Inferior parietal cortex (tissue), 1 donor: ENCODE measurements around the gene PLA2G4D.

ENCODE experiments used
- DNase-seq: peaks from one replicate; pipeline ENCODE4 v3.0.0-alpha.2; 2016; ENCODE audit errors: extremely low spot score

The PLA2G4D gene

DNA sequence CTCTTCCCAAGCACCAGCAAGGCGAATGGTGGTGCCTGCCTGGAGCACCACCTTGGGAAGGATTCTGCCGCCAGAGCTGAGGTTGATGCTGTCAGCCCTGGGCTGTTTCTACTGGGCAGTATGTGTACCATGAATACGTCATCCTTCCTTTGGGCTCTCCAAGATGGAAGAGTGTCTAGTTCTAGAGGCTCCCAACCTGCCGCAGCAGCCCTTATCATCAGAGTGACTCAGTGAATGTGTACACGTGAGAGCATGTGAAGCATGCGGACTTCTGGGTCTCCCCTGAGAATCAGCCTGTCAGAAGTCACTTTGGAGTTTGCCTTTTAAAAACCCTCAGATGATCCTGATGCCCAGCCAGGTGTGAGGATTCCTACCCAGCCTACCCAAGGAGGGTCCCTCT is 20.9 kb downstream of the PLA2G4D start:
- DNase-seq, result no peak

DNA sequence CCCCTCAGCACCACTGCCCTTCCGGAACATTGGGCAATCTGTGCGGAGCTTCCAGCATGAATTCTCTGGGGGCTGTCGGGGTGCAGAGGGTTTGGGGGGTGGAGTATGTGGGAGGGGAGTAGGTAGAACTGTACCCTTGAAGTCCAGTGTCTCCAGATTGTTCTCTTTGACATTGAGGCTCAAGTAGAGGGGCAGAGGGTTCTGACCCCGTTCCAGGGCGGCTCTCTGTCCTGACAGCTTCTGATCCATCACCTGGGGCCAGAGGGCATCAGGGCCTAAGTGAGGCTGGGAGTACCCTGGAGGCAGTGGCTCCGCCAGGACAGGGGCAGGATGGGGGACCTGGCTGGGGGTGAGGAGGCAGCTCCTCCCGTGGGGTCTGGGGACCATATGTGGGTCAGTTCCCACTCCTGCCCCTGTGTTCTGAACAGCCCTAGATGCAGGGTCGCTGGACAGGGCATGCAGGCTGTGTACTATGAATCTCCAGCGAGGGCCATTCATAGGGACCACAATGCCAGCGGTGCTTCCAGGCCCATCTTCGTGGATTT is 22.1 kb downstream of the PLA2G4D start:
- DNase-seq, result no peak

DNA sequence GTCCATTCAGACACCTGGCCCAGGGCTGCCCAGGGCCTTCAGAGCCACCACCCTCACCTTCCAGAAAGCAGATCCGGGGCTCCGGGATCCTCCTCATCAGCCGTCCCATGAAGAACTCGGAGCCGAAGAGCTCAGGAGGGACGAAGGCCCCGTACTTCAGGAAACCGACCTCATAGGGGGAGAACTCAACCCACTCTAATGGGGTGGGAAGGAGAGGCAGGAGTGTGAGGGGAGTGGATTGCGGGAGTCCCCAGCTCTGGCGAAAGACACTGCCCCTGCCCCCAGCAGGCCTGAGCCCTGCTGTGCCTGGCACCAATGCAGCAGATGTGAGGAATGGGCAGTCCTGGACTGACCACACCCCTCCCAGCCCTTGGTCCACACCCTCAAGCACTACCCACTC is 22.6 kb downstream of the PLA2G4D start:
- no peak for DNase-seq

DNA sequence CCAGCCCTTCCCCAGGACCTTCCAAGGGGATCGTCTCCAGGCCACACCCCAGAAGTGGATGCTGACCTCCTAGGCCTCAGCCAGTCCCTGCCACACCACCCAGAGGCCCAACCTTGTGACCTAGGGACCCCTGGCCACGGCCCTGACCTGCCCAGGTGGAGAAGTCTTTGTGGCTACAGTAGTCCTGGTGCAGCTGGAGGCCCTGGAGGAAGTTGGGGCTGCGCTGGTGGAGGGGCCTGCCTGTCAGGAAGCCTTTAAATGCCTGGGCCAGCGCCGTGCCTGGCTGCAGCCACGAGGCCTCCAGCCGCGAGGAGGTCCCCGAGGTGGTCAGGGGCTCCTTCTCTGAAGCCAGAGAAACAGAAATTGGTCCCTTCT is 23.4 kb downstream of the PLA2G4D start:
- no peak for DNase-seq

DNA sequence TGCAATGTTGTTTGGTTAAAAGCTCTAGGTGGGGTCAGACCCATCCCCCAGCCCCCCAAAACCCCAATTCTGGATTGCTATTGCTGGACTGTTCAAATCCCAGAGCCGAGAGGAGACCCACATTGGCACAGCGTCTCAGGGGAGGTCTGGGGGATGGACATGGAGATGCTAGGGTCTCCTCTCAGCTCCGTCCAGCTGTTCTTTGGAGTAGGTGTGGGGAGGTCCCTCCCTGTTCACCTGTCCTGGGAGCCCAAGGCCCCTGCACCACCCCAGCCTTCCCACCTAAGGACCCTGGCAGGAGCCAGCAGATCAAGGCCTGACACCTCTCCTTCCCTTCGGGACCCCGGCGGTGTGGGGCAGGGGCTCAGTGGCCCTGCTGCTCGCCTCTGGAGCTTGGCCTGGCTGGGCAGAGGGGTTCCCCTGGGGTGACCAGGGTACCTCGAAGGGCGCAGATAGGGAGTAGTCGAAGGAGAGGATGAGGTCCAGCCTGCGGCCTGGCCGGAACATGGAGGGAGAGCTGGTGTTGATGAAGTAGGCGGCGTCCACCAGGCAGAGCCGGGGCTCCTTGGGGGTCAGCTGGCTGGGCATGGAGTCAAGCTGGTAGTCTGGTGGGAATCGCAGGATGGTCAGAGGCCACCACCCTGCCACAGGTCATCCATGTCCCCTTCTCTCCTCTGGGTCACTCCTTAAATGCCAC is 23.9 kb downstream of the PLA2G4D start:
- no peak for DNase-seq

DNA sequence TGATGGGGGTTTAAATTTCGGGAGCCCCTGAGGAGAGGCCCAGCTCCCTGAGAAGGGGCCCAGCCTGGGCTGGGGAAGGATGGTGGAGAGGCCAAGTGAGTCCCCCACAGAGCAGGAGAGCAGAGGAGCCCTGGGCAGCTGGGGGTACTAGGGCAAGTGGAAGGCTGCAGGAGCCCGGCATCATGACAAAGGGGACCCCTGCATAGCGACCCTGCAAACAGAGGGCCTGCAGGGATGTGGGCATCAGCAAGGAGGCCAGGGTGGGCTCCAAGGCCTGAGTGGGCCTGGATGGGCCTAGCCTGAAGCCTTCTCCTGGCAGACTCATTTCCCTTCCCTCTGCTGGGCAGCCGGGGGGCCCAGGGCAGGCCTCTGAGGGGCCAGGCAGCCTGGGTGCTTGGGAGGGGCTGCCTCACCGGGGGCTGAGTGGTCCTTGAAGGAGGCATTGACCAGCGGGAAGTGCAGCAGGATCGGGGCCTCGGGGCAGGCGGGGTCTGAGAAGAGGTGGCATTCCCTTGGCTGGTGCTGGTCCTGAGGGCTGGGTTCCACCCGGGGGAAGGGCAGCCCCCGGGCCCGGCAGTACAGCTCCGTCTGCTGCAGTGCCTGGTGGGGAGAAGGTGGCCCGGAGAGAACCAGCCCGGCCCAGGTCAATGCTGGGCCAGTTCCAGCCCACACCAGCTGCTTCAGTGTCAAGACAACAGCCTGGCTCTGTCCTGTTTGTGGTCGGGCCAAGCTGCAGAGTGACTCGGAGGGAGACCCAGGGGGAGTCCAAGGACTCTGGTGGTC is 24.7 kb downstream of the PLA2G4D start:
- no peak for DNase-seq

DNA sequence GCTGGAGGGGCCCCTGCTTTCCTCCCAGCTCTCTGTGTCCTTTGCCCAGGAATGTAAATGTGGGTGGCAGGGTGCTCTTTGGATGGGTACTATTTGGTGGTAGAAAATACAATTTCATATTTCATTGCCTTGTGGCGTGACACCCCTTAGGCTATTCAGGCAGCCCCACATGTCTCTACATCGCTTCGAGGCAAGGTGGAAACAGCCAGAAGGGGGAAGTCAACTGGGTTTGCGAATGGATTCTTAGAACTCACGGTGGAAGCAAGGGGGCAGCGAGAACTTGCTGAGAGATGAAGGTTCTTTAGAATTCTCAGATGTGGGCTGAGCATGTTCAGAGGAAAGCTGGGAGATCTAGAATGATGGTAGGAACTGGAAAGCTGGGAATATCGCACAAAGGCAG is 25.3 kb downstream of the PLA2G4D start:
- DNase-seq, result no peak

DNA sequence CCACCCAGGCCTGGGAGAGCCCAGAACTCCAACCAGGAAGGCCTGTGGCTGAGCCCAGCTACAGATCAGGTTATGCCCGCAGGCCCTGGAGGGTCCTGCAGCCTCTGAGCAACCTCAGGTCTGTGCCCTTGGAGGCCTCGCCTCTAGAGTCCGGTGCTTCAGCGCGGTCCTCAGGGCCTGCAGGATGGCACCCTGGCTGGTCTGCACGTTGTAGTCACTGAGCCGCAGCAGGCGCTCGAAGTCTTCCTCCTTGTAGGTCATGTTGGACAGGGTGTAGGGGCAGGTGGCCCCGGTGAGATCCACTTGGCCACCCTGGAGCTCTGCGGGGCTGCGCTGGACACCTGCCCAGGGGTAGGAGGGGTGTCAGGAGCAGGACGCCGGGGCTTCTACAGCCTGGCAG is 25.8 kb downstream of the PLA2G4D start:
- no peak for DNase-seq

DNA sequence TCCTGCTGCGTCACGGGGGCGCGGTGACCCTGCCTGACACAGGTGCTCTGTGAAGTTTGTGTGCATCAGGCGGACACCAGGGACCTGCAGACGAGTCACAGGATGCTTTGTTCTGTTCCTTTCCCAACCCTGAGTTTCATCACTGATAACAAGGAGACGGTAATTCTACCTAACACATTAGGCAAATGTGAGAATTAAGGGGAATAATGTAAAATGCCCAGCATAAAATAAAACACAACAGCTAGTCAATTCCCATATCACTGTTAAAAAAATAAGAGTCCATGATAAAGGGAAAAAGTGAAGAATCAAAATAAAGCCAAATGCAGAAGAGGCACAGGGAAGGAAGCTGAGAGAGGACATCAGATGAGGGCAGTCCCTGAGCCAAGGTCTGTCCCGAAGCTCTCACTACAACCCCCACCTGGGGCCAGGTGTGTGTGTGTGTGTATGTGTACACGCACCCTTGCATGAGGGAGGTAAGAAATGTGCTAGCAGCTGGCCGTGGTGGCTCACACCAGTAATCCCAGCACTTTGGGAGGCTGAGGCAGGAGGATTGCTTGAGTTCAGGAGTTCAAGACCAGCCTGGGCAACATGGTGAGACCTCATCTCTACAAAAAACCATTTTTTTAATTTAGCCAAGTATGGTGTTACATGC is 27.5 kb downstream of the PLA2G4D start:
- no peak for DNase-seq

DNA sequence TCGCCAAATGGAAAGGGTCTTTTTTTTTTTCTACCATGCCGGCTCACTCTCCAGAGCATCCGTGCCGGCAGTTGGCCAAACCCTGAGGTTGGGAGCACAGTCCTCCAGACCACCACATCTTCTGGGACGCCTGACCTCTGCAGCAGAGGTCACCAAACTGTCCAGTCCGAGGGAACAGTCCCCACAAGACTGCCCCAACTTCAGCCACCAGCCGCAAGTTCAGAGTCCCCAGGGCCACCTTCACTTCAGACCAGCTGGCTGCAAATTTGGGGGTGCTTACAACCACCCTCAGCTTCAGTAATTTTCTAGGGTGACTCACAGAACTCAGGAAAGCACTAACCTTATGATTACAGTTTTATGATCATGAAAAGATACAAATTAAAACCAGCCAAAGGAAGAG is 28.9 kb downstream of the PLA2G4D start:
- DNase-seq, result no peak

DNA sequence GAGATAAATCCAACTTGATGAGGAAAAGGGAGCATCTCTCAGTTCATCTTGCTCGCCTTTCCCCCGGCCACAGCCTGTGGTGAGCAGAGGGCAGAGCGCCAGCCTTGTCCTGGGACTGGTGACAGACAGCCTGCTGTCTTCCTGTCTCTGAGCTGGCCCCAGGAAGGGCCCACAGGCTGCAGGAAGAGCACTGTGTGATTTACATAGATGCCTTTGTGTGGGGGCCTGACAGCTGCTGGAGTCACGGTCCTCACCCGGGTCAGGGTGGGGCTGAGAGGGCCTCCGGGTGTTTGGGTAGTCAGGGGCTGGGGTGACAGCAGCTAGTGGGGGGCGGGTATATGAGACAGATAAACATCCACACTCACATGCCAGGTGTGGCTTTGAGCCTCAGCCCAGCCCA is 29.3 kb downstream of the PLA2G4D start:
- no peak for DNase-seq

DNA sequence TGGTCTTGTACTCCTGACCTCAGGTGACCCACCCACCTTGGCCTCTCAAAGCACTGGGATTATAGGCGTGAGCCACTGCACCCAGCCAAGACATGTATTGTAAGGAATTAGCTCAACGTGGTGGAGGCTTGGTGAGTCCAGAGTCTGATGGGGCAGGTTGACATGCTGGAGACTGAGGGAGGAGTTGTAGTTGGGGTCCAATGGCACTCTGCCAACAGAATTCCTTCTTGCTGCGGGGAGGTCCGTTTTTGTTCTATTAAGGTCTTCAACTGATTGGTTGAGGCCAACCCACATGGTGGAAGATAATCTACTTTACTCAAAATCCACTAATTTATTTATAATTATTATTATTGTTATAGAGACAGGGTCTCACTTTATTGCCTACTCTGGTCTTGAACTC is 30.1 kb downstream of the PLA2G4D start:
- no peak for DNase-seq

DNA sequence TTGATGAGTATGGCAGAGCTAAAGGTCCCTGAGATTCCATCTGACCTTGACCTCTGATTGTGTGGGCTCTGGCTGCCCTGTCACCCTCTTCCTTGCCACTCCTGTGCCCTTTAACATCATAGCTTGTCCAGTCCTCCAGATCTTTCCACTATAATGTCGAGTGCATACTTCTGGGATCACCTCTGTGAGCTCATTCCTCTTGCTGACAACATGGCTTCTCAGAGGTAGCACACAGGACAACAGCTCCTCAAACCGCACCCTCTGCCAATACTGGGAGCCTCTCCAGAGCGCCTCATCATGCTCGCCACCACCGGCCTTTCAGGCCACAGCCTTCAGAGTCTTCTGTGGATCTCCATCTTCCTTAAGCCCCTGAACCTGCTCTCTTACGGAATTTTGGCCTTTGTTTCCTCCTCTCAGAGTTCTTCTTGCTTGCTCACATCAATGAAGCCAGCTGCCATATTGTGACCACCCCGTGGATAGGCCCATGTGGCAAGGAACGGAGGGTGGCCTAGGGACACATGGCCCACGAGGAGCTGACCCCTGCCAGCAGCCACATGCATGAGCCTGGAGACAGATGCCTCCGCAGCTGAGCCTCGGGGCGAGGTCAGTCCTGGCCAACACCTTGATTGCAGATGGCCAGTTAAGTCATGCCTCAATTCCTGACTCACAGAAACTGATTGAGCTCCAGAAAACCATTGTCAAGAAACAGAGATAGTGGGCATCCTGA is 31.1 kb downstream of the PLA2G4D start:
- no peak for DNase-seq

DNA sequence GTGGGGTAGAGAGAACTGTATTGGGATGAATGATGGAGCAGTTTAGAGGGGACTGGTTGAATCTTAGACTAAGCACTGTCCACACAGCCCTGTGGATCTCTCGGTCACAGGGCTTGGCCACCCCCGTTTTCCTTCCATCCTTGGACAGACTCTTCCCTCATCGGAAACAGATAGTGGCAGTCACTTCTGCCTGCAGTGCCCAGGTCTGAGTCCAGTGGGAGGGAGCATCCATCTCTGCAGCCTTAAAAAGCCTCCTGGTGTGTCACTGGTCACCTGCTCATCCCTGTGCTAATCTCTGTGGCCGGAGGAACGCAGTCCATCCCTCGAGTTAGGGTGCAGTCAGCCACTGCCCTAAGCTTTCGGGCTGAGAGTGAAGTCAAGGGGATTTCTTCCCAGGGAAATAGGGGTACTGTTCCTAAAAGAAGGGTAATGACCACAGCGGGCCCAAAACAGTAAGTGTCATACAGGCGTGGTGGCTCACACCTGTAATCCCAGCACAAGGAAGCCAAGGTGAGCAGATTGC is 32.0 kb downstream of the PLA2G4D start:
- no peak for DNase-seq

DNA sequence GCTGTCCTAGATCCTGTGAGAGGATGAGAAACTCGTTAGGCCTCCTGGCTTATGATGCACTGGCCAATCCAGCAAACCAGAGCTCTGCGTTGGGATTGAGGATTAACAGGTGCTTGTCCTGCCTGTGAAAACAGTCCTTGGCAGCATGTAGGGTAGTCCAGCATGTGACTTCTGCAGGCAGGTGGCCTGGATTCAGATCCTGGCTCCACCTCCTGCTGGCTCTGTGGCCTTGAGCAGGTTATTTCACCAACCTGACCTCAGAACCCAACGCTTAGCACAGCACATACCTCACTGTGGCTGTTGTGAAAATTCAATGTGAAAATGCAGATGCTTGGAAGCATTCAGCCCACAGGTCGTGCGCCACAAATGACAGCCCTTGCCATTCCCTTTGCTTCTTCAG is 33.6 kb downstream of the PLA2G4D start:
- DNase-seq, result no peak

DNA sequence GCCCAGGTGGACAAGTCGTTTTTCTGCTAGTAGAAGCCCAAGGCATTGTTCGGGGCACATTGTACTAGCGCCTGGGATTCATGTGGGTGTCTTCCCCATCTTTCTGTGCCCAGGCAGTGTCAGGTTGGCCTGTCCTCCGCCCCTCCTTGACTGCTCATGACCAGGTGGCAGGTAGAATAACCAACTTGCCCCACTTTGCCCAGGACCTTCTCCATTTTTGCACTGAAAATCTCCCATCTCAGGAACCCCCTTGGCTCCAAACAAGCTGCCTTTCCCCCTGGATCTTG is 33.9 kb downstream of the PLA2G4D start:
- DNase-seq, result no peak

DNA sequence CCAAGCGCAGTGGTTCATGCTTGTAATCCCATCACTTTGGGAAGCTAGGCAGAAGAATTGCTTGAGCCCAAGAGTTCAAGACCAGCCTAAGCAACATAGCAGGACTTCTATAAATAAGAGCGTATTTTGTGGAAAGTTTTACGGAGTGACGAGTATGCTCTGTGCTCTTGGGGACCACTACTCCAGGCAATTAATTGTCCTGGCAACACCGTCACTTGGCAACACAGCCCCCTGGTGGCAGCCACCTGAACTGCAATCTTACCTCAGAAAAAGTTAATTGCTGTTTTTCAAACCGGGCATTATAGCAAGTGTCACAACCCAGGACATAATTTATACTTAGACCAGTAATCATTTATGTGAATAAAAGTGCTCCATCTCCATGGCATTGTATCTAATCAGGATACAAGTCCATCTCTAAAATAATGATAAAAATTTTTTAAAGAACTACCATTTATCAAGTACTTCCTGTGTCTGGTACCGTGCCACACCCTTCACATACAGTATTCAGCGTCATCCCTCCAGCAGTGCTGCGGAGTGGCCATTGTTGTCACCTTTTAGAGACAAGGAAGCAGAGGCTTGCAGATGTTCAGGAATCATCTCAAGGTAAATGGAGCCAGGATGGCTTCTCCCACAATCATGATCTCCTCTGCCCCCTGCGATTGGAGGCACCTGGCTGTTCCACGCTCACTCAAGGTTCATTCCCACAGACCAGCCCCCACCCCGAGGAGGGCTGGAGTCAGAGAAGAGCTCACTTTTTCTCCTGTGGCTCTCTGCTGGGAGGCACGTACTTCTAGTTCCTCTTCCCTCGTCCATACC is 34.5 kb downstream of the PLA2G4D start:
- DNase-seq, result peak; percentile 49

DNA sequence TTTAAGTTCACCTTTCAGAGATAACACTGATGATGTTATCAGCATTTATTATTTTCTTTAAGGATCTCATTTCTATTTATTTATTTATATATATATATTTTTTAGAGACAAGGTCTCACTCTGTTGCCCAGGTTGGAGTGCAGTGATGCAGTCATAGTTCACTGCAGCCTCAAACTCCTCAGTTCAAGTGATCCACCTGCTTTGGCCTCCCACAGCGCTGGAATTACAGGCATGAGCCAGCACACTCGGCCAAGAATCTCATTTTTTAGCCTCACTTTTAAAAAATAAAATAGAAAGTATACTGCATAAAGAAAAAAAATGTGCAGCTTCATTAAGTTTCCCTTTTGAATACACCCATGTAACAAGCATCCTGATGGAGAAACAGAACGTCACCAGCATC is 35.6 kb downstream of the PLA2G4D start:
- DNase-seq, result no peak

DNA sequence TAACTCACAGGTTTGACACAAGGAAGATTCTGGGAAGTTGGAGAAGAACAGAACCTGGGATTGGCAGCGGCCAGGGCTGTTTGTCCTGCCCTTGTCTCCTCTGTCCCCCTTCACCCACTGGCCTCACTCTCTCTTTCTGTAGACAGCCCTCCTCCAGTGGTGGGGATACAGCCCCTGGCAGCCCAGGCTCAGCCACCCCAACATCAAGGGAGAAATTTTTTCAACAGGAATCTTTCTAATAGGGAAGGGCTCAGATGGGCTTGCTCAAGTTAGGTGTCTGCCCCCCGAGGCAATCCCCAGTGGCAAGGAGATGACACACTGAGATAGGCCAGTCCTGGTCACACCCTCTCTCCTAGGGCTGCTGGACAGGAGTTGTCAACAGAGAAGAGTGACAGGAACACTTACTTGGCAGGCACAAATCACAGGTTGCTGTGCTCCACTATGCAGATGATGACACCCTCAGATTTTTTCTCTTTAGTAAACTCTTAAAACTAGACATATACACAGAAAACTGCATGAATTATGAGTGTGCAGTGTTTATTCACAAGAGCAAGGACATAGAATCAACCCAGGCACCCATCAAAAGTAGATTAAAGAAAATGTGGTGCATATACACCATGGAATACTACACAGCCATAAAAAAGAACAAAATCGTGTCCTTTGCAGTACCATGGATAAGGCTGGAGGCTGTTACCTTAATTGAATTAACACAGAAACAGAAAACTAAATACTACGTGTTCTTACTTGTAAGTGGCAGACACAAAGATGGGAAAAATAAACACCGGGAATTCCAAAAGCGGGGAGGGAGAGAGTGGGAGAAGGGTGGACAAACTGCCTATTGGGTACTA is 36.3 kb downstream of the PLA2G4D start:
- no peak for DNase-seq
